GM12892 (cell line): ENCODE results near the gene RADIL.

ENCODE experiments used
- POLR2A ChIP-seq: IDR thresholded peaks from 2 replicates; pipeline ENCODE4 v1.6.1; 2011; ENCODE audit warnings: low read depth, low read length, control low read depth
- POLR2AphosphoS5 ChIP-seq: IDR thresholded peaks from 2 replicates; pipeline ENCODE4 v1.6.1; 2011; ENCODE audit warnings: low read depth, low read length, control low read depth

- TF ChIP-seq POLR2AphosphoS5: no peak
- TF ChIP-seq POLR2A: no peak
Observed at GRCh38 chr7:4875391-4875790, 8.1 kb downstream of the RADIL start.
